Lower lobe of right lung (tissue), 2 donors: ENCODE data around the gene SMAD7. TPM values are rescaled to one million over a fixed set of nuclear protein-coding genes. Genes with fewer than 3 reads are reported as not detected.

Source experiments
- ATAC-seq, 2 donors: fragments of 200-7000 bp; cut with Tn5 transposase; one replicate each; pipeline ENCODE4 v1.9.1; 2020 to 2022; ENCODE audit warnings: mild to moderate bottlenecking in 2 of 2, moderate library complexity in 2 of 2
- DNase-seq: peaks from one replicate; pipeline ENCODE4 v3.0.0-alpha.2; 2020
- H3K27ac ChIP-seq: fragments of 200-600 bp; one replicate; pipeline ENCODE4 v1.8.0; 2022
- H3K27me3 ChIP-seq: fragments of 200-600 bp; one replicate; pipeline ENCODE4 v1.8.0; 2022; ENCODE audit warnings: low read depth
- H3K36me3 ChIP-seq: fragments of 200-600 bp; one replicate; pipeline ENCODE4 v1.8.0; 2022; ENCODE audit warnings: mild to moderate bottlenecking
- H3K4me1 ChIP-seq: fragments of 200-600 bp; one replicate; pipeline ENCODE4 v1.8.0; 2022
- H3K4me3 ChIP-seq: fragments of 200-600 bp; one replicate; pipeline ENCODE4 v1.8.0; 2022; ENCODE audit warnings: mild to moderate bottlenecking
- H3K9me3 ChIP-seq: fragments of 200-600 bp; one replicate; pipeline ENCODE4 v1.8.0; 2022
- intact Hi-C: fragments of 100-400 bp; cut with DNase I; formaldehyde crosslinking; loops from one replicate; pipeline ENCODE4 v1.11.0; 2022
- total RNA-seq: library from RNA; stranded (reverse); fragmentation: NEBNext Ultra II Directional; extraction: Animal tissue kit (Norgen Biotek cat#: 25700); gene quantifications from one replicate; pipeline ENCODE4 v1.2.1, GENCODE V29; 2021
- TF ChIP-seq, protein P1 (sequence below): fragments of 200-600 bp; IDR thresholded peaks from one replicate; pipeline ENCODE4 v1.8.0; 2022; ENCODE audit warnings: antibody characterized with exemption, mild to moderate bottlenecking
- donor health status: DM: no; HTN: yes; CAD: no; lungs with severe emphysema.

Gene SMAD7
- total RNA-seq, 1 donor from 2014 or later, result 63.4 TPM

GRCh38 chr18:48982266-48982665 lies 31.5 kb upstream of the SMAD7 start:
- Histone ChIP-seq H3K4me3 (no peak overlapping the region), H3K27ac (no peak overlapping the region), H3K9me3 (no peaks in the 10 kb centered on the region), H3K36me3 (no peaks in the 10 kb centered on the region), H3K27me3 (no peaks in the 10 kb centered on the region), H3K4me1 (peaks cover 7% of the 10 kb centered on the region)
- no peak for DNase-seq
- no peak for ATAC-seq
- intact Hi-C loops, result no loop called here
- TF ChIP-seq, protein P1, sequence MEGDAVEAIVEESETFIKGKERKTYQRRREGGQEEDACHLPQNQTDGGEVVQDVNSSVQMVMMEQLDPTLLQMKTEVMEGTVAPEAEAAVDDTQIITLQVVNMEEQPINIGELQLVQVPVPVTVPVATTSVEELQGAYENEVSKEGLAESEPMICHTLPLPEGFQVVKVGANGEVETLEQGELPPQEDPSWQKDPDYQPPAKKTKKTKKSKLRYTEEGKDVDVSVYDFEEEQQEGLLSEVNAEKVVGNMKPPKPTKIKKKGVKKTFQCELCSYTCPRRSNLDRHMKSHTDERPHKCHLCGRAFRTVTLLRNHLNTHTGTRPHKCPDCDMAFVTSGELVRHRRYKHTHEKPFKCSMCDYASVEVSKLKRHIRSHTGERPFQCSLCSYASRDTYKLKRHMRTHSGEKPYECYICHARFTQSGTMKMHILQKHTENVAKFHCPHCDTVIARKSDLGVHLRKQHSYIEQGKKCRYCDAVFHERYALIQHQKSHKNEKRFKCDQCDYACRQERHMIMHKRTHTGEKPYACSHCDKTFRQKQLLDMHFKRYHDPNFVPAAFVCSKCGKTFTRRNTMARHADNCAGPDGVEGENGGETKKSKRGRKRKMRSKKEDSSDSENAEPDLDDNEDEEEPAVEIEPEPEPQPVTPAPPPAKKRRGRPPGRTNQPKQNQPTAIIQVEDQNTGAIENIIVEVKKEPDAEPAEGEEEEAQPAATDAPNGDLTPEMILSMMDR, result no peak

GRCh38 chr18:48979944-48980890 lies 29.5 kb upstream of the SMAD7 start:
- H3K9me3 ChIP-seq, result no peaks in the 10 kb centered on the region
- H3K27ac ChIP-seq, result no peak overlapping the region
- peaks cover 13% of the 10 kb centered on the region for H3K4me1 ChIP-seq
- H3K27me3 ChIP-seq, result no peaks in the 10 kb centered on the region
- no peak overlapping the region for H3K4me3 ChIP-seq
- TF ChIP-seq, protein P1, result no peak
- no peaks in the 10 kb centered on the region for H3K36me3 ChIP-seq
- ATAC-seq (no peak), DNase-seq (no peak)
- intact Hi-C loops, result no loop called here

DNA sequence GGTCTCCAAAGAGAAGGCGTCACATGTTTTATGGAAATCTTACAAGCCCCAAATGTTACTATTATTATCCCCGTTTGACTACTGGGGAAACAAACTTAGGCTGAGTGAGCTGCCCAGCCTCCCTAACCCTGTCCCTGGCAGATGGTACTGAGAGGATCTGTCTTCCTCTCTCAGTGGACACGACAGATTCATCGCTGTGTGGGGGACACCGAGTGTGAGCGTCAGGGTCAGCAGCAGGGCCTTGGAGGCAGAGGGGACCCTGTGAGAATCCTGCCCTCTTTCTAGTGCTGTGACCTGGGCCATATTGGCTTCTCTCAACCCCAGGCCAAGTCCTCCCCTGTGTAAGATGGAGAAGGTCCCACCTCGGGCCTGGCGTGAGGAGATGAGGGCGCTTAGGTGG lies 27.1 kb upstream of the SMAD7 start:
- Histone ChIP-seq H3K27me3 (no peaks in the 10 kb centered on the region), H3K36me3 (no peaks in the 10 kb centered on the region), H3K4me1 (peaks cover 21% of the 10 kb centered on the region), H3K4me3 (no peak overlapping the region), H3K9me3 (no peaks in the 10 kb centered on the region), H3K27ac (no peak overlapping the region)
- DNase-seq, result no peak
- no peak for ATAC-seq
- intact Hi-C loops, result no loop called here
- TF ChIP-seq, protein P1, result no peak

GRCh38 chr18:48975817-48976649 lies 25.3 kb upstream of the SMAD7 start:
- intact Hi-C loops, result no loop called here
- peak overlapping the region; percentile 66 for H3K4me3 ChIP-seq
- no peaks in the 10 kb centered on the region for H3K36me3 ChIP-seq
- H3K27ac ChIP-seq, result peak overlapping the region; percentile 77
- DNase-seq, result peak; percentile 79
- peak; percentile 84 to 86 for ATAC-seq
- TF ChIP-seq, protein P1, result no peak
- no peaks in the 10 kb centered on the region for H3K9me3 ChIP-seq
- no peaks in the 10 kb centered on the region for H3K27me3 ChIP-seq
- H3K4me1 ChIP-seq, result peaks cover 21% of the 10 kb centered on the region

DNA sequence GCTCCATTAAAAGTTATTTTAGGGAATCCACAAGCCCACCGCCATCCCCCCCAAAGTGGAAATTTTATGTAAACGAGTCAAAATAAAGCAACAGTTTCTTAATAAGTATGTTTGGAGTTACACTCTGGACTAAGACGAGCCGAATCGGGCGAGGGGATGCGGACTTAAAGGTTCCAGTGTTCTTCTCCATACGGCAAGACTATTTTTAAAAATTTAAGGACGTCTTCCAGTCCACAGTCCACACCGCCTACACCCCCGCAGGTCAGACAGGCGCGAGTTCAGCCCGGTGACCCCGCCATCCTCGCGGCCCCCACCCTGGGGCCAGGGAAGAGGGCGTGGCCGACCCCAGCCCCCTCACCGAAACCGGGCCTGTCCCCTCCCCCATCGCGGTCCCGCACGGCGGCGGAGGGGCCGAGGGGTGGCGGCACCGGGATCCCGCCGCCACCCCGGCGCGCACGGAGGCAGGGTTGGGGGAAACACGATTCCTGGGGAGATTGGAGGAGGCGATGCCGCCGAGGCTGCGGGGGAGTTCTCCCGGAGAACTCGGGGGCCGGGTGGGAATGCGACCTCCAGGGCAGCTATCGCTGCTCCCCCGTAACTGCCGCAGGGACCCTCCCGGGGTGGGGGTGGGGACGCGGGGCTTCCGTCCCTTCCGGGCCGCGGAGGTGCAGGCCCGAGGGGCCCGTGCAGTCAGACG lies 24.5 kb upstream of the SMAD7 start:
- H3K27ac ChIP-seq, result peak overlapping the region; percentile 77
- peaks cover 21% of the 10 kb centered on the region for H3K4me1 ChIP-seq
- H3K36me3 ChIP-seq, result no peaks in the 10 kb centered on the region
- intact Hi-C loops, result no loop called here
- H3K27me3 ChIP-seq, result no peaks in the 10 kb centered on the region
- no peaks in the 10 kb centered on the region for H3K9me3 ChIP-seq
- TF ChIP-seq, protein P1, result no peak
- peak; percentile 13 to 34 for ATAC-seq
- no peak for DNase-seq
- peak overlapping the region; percentile 66 for H3K4me3 ChIP-seq
